Skeletal muscle tissue (tissue), 4 donors: Measurements from ENCODE around the gene WNT5B. TPM values are rescaled to one million over a fixed set of nuclear protein-coding genes. Genes with fewer than 3 reads are reported as not detected.

Source experiments
- H3K27ac ChIP-seq: one replicate; pipeline ENCODE4 v1.7.0; 2013; ENCODE audit warnings: mild to moderate bottlenecking, low read depth, low read length, inconsistent platforms
- H3K27me3 ChIP-seq, 3 donors: one replicate each; pipeline ENCODE4 v1.7.0; 2013; ENCODE audit warnings: low read length in 3 of 3; ENCODE audit not compliant: control insufficient read depth in 3 of 3, insufficient read depth in 3 of 3
- H3K36me3 ChIP-seq, 3 donors: one replicate each; pipeline ENCODE4 v1.7.0; 2013; ENCODE audit warnings: low read length in 3 of 3; ENCODE audit not compliant: control insufficient read depth in 3 of 3, insufficient read depth in 3 of 3
- H3K4me1 ChIP-seq, 3 donors: one replicate each; pipeline ENCODE4 v1.7.0; 2013; ENCODE audit warnings: low read length in 3 of 3, mild to moderate bottlenecking in 3 of 3; ENCODE audit not compliant: control insufficient read depth in 3 of 3, insufficient read depth in 3 of 3
- H3K4me3 ChIP-seq, 3 donors: one replicate each; pipeline ENCODE4 v1.7.0; 2013; ENCODE audit warnings: low read length in 3 of 3
- H3K9ac ChIP-seq, 3 donors: one replicate each; pipeline ENCODE4 v1.7.0; 2013; ENCODE audit warnings: low read length in 3 of 3, mild to moderate bottlenecking in 3 of 3, moderate library complexity in 2 of 3, low read depth in 1 of 3
- H3K9me3 ChIP-seq, 3 donors: one replicate each; pipeline ENCODE4 v1.7.0; 2013; ENCODE audit warnings: low read length in 3 of 3; ENCODE audit not compliant: control insufficient read depth in 3 of 3
- total RNA-seq: library from RNA; depleted of rRNA; stranded (reverse); fragments of >200 nt; gene quantifications from one replicate; pipeline ENCODE4 v1.2.3, GENCODE V29; 2014
- donor health status: Osteomylitis.

The WNT5B gene
- 30.3 TPM for total RNA-seq

DNA sequence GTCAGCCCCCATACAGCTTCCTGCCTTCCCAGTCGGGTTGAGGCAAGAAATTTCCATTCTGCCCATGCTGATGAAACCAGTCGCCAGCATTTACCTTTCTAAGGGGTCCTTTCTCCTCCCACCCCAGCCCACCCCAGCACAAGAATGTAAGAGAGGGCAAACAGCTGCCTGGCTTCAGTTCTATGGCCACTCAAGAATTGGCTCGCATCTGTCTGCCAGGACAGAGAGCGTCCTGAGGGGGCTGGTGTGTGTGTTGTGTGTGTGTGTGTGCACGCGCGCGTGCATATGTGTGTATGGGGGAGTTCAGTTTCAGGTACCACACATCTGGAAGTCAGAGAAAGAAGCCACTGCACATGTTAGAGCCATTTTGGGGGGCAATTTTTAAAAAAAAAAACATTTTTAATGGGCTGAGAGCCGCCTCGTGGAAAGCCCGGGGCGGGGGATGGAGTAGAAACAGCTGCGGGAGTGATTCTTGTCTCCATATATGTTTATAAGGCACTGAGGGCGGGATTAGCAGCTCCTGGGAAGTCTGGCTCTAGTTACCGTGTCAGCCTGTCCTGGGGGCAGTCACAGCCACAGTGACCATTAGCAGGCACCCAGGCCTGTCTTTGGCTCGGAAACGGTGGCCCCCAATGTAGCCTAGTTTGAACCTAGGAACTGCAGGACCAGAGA is at the start of gene WNT5B:
Gene WNT5B (plus strand): TSS at position 566 of the 672 bp plus-strand sequence. CDS start 2,124 bp downstream, outside the sequence.
- peak within 1 kb of the TSS; percentile 56 to 60 (median 59) for H3K4me3 ChIP-seq
- peak within 1 kb of the TSS in 2 of 3 donors; percentile 23 to 69 for H3K9ac ChIP-seq
- peaks cover 23 to 42% (median 32%) of the 10 kb centered on the region in 3 donors for H3K27me3 ChIP-seq
- H3K4me1 ChIP-seq, result peaks cover 7 to 20% (median 18%) of the 10 kb centered on the region in 3 donors
- no peaks in the 10 kb centered on the region for H3K9me3 ChIP-seq
- H3K36me3 ChIP-seq, result no peaks in the 10 kb centered on the region
- no peak within 1 kb of the TSS for H3K27ac ChIP-seq

DNA sequence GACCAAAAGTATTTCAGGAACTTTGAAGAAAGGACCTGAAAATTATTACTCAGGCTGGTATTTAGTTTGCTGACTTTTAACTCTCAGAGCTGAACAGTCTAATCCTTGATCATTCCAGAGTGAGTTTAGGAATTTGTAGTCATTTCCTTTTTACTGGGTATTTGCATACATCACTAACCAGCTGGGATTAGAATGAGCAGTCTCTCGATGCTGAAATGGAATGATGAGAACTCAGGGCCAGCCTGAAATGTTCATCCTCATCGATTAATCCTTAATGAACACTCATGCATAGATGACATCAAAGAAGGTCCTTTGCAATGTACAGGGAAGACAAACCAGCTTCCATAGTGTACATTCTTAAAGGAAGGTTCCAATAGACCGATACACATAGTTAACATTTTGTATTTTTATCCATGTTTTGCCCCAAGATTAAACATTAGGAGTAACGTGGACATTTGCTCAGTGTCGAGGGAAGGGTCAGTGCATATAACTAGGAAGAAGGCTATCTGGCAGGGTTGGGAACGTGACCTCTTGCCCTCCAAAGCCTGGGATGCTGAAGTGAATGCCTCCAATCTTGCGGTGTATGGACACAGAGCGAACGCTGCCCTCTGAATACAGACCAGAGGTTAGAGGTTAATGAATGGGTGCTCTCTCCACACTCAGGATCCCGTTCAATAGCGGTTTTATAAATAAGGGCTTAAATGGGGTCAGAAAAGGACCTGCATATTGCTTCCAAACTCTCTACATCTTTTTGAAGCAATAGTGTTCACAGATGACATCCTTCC is 49.2 kb upstream of the WNT5B start:
- no peak overlapping the region for H3K9ac ChIP-seq
- no peak overlapping the region for H3K4me3 ChIP-seq
- H3K27me3 ChIP-seq, result no peaks in the 10 kb centered on the region
- no peaks in the 10 kb centered on the region for H3K9me3 ChIP-seq
- no peaks in the 10 kb centered on the region for H3K36me3 ChIP-seq
- peaks cover 10 to 19% (median 13%) of the 10 kb centered on the region in 3 donors for H3K4me1 ChIP-seq
- H3K27ac ChIP-seq, result no peak overlapping the region

DNA sequence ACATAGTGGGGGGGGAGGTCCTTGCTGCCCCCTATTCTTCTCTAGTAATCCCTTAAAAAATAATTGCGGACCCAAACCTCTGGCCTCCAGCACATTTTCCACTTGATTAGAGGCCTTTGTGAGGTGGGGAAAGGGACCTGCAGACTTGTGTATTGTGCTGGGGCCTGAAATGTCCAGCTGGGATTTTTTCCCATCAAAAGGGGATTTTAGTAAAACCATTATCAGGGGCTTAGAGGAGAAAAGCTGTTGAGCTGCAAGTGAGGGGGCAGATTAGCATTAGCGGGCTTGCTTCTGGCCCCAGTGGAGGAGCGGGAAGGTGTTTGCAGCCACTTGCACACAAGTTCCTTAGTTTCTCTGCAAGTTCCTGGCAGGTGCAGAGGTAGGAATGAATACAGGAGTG is 48.5 kb upstream of the WNT5B start:
- Histone ChIP-seq H3K27ac (no peak overlapping the region), H3K9me3 (no peaks in the 10 kb centered on the region), H3K27me3 (no peaks in the 10 kb centered on the region), H3K36me3 (no peaks in the 10 kb centered on the region), H3K4me3 (no peak overlapping the region), H3K9ac (no peak overlapping the region), H3K4me1 (peaks cover 7 to 16% (median 9%) of the 10 kb centered on the region in 3 donors)

DNA sequence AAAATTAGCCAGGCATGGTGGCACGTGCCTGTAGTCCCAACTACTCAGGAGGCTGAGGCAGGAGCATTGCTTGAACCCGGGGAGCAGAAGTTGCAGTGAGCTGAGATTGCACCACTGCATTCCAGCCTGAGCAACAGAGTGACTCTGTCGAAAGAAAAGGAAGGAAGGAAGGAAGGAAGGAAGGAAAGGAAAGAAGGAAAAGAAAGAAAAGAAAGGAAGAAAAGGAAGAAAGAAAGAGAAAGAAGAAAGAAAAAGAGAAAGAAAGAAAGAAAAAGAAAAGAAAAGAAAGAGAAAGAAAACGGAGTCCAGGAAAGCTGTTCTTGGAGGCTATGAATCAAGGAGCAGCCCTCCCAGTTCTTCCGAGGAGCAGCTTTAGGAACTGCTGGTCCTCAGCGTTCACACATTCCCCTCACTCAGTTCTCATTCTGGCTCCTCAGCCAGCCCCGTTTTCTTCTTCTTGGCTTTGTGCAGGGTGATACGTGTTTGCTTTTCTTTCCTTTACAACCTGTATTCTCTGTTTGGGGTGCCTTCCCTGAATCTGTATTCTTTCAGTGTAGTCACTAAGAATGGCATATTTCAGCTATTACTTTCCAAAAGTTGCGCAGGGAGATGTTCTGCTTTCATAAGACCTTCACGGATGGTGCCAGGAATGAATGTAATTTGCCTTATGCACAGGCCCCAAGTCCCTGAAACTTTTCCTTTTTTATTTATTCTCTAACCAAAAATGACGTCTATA is 46.9 kb upstream of the WNT5B start:
- Histone ChIP-seq H3K4me1 (peaks cover 0 to 7% (median 0%) of the 10 kb centered on the region in 3 donors), H3K9ac (no peak overlapping the region), H3K9me3 (no peaks in the 10 kb centered on the region), H3K4me3 (no peak overlapping the region), H3K36me3 (no peaks in the 10 kb centered on the region), H3K27me3 (no peaks in the 10 kb centered on the region), H3K27ac (no peak overlapping the region)

DNA sequence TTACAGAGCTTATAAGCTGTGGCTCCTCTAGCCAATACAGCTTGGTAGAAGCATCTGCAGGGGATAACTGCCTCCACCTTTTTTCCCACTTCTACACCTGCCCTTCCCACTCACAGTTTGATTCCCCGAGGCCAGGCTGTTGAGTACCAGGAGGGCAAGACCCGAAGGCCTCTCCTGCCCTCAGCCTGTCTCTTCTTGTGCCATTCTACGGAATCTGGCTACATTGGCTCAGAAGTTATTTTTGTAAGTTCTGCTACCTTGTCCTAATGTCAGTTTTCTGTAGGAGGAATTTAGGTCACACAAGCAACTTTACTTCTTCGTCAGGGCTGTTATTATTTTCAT is 46.4 kb upstream of the WNT5B start:
- no peaks in the 10 kb centered on the region for H3K27me3 ChIP-seq
- H3K9ac ChIP-seq, result no peak overlapping the region
- no peak overlapping the region for H3K27ac ChIP-seq
- H3K36me3 ChIP-seq, result no peaks in the 10 kb centered on the region
- H3K4me1 ChIP-seq, result peaks cover 0 to 7% (median 0%) of the 10 kb centered on the region in 3 donors
- no peaks in the 10 kb centered on the region for H3K9me3 ChIP-seq
- H3K4me3 ChIP-seq, result no peak overlapping the region

DNA sequence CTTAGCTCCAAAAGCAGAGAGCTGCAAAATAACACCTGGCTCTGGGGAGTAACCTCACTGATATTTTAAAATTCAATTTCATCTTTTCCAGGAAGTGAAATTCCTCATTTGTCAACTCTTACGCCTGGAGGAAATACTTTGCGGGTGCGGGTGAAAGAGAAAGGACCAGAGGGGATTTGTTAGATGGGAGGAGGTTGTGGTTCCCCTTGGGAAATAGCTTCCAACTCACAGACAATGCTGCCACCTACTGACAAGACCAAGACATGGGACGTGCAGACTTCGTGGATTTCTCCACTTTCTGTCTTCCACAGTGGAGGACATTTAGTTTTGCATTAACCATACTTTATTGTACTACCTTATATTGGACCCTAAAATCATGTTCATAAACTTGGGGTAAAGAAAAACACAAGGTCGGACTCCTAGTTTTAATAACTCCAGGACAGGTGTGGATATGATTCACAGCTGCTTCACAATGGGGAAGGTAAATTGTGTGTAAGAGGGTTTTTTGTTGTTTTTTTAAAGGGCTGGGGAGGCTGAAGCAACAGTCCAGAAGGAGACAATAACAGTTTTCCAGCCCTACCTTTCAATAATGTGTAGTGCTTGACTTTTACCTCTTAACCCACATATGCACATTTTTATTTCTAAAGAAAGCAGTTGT is 45.5 kb upstream of the WNT5B start:
- H3K4me3 ChIP-seq, result peak overlapping the region in 2 of 3 donors; percentile 15 to 61
- no peaks in the 10 kb centered on the region for H3K9me3 ChIP-seq
- H3K4me1 ChIP-seq, result peaks cover 0 to 9% (median 0%) of the 10 kb centered on the region in 3 donors
- no peaks in the 10 kb centered on the region for H3K36me3 ChIP-seq
- no peak overlapping the region for H3K27ac ChIP-seq
- no peak overlapping the region for H3K9ac ChIP-seq
- H3K27me3 ChIP-seq, result no peaks in the 10 kb centered on the region

DNA sequence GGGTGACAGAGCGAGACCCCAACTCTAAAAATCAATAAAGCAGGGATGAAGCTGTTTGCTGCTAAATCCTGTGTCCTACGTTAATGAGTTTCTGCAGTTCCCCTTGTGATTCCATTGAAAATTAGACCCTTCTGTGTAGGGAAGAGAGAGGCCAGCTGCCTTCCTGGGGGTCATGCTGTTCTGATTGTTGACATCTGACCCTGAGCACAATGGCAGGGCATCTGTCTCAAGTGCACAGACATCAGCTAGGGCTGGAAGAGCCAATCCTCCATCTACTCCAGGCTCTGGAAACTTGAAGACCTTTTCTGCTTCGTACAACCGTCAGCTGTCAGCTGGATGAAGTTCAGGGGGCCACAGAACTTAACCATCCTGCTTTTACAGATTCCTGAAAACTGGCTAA is 44.7 kb upstream of the WNT5B start:
- H3K27me3 ChIP-seq, result no peaks in the 10 kb centered on the region
- no peak overlapping the region for H3K9ac ChIP-seq
- H3K27ac ChIP-seq, result no peak overlapping the region
- H3K36me3 ChIP-seq, result no peaks in the 10 kb centered on the region
- H3K4me3 ChIP-seq, result no peak overlapping the region
- no peaks in the 10 kb centered on the region for H3K9me3 ChIP-seq
- H3K4me1 ChIP-seq, result peaks cover 0 to 9% (median 0%) of the 10 kb centered on the region in 3 donors

DNA sequence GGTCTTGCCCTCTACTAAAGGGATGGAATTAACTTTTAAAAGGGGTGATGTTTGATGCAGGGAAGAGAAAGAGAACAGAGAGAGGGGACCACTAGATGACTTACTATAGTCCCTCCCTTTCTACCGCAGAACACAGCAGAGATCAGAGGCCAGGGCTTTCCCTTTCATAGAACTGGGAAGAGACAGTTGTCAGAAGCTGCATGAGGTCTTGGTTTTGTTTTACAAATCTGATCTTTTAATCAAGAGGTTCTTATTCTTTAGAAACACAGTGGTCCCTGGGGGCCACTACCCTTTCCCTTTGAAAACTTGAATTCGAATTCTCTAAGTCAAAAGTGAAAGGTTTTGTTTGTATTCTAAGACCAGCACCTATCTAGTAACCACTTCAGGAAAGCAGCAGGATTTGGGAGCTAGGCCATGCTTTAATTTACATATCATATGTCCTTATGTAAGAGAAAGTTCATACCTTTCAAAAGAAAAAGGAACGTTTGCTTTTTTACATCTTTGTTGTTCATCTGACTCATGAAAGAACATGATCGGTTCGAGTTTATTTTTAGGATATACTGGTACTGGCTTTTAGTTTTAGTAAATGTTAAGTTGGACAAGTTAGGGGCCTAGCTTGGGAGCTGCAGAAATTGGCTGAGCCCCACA is 41.0 kb upstream of the WNT5B start:
- Histone ChIP-seq H3K4me1 (peaks cover 20 to 33% (median 24%) of the 10 kb centered on the region in 3 donors), H3K27ac (peak overlapping the region; percentile 23), H3K4me3 (no peak overlapping the region), H3K9me3 (no peaks in the 10 kb centered on the region), H3K36me3 (no peaks in the 10 kb centered on the region), H3K27me3 (no peaks in the 10 kb centered on the region), H3K9ac (peak overlapping the region in 2 of 3 donors; percentile 27 to 61)

DNA sequence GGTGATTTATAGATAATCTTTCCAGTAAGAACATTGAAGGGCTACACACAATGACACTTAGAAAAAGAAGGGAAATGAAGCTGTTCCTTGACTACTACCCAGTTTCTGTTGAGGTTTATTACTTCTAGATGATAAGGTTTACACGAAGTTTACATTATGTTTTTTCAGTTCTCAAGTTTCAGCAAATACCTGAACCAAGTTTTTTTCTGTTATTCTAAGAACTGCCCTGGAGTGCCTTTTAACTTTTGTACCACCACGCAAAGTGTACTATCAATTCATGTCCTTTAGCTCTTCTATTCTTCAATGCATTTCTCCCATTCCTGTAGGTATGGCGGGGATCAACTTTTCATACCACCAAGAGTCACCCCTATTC is 40.5 kb upstream of the WNT5B start:
- no peaks in the 10 kb centered on the region for H3K27me3 ChIP-seq
- no peak overlapping the region for H3K4me3 ChIP-seq
- H3K4me1 ChIP-seq, result peaks cover 25 to 33% (median 29%) of the 10 kb centered on the region in 3 donors
- H3K9me3 ChIP-seq, result no peaks in the 10 kb centered on the region
- H3K36me3 ChIP-seq, result no peaks in the 10 kb centered on the region
- H3K9ac ChIP-seq, result peak overlapping the region in 2 of 3 donors; percentile 27 to 61
- H3K27ac ChIP-seq, result peak overlapping the region; percentile 23
